Measurements from ENCODE around the gene PIWIL1.

PIWIL1 gene

GRCh38 chr12:130367523-130367922, 29.8 kb downstream of the PIWIL1 start:
- no peak for DNase-seq (ENCODE audit: low read depth, low spot score)
- no peak overlapping the region for H3K27ac ChIP-seq

DNA sequence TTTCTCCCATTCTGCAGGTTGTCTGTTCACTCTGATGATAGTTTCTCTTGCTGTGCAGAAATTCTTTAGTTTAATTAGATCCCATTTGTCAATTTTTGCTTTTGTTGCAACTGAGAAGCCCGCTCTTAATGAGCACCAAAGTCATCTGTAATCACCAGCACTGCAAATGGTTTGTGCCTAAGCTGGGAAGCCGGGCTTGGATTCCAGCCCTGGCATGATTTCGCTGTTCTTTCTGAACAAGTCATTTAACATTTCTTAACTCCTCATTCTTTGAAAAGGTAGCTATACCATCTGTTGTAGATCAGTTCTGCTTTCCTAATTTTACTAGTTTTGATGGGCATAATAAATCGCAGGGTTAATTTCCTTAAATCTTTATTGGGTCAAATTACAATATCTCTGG, 32.1 kb downstream of the PIWIL1 start:
- H3K27ac ChIP-seq, result no peak overlapping the region
- no peak for DNase-seq (ENCODE audit: low read depth, low spot score)

DNA sequence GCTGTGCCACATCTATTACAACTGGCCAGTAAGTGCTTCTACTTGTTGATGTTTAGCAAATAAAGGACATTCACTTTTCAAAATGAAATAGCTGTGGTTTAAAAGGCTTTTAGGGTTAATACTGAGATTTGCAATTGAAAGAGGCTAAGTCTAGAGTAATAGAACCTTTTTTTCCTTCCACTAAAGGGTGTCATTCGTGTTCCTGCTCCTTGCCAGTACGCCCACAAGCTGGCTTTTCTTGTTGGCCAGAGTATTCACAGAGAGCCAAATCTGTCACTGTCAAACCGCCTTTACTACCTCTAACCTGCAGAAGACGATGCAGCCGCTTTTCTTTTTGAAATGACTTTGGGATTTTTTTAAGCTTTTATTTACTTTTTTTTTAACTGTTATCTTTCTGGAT, 33.6 kb downstream of the PIWIL1 start:
- DNase-seq (ENCODE audit: low read depth, low spot score), result no peak
- no peak overlapping the region for H3K27ac ChIP-seq

DNA sequence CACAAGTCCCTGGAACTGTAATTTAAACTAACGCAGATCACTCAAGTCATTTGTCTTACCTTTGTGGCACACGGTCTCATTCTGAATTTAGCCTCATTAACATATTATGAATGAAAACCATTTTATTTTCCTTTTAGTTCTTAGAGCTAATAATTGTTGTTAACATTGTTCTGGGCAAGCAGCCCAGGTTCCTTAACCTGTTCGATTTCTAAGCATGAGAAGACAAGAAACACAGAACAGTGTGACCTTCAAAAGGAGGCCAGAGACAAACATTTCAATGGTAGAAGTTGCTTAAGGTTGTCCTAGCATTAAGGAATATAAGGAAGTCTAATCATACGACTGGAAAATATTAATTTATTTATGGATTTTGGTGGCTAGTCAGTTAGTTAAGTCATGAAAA, 35.2 kb downstream of the PIWIL1 start:
- no peak for DNase-seq (ENCODE audit: low read depth, low spot score)
- no peak overlapping the region for H3K27ac ChIP-seq

DNA sequence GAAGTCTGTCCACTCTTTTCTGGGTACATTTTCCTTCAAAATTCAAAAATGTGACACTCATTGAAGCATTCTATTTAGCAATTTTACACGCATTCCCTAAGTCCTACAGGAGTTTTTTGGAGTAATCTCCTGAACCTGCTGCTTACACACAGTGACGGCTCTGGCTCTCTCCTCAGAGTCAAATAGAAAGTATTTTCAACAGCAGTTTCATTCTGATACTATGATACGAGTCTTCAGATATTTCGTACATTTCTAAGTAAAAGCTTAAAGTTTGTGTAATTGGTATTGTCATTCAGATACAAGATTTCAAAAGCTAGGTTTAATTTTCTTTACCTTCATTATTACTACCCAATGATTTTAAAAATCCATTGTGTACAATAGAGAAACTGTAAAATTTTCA, 36.4 kb downstream of the PIWIL1 start:
- H3K27ac ChIP-seq, result no peak overlapping the region
- DNase-seq (ENCODE audit: low read depth, low spot score), result no peak

DNA sequence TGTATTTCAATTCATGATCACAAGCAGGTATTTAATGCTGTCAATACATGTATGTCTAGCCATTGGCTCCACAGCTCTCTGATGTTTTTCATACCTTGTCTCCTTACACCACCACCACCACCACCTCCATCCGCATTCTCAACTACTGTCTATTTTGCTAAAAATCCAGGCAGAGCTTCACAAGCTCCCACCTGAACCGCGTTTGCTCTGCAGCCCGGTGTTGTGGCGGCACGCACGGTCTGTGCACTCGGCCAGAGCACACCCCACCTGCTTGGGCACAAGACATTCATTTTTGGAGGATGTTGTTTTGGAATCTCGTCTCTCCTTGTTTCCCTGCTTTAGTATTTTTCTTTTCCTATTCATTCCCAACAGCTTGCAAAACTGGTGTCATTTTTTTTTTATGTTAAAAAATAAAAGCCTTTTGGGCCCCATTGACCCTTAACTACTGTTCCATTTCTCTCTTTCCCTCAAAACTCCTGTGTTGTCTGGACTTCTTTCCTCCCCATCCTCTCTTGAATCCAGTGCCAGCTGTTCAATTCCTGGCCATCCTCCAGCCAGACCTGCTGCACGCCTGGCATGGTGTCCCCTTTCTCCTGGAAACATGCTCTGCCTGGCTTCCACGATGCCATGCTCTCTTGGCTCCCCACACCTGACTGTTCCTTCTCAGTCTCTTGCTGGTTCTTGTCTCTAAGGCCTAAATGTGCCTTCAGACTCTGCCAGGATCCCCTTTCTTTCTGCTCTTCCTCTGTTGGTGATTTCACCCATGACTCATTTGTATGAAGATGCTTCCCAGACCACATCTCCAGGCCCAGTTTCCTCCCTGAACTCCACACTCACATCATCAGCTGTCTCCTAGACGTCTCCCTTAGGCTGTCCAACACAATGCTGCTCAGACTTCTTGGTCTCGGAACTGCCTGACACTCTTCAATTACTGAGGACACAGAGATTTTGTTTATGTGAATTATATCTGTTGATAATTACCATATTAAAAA, 37.9 kb downstream of the PIWIL1 start:
- no peak overlapping the region for H3K27ac ChIP-seq
- DNase-seq (ENCODE audit: low read depth, low spot score), result no peak

DNA sequence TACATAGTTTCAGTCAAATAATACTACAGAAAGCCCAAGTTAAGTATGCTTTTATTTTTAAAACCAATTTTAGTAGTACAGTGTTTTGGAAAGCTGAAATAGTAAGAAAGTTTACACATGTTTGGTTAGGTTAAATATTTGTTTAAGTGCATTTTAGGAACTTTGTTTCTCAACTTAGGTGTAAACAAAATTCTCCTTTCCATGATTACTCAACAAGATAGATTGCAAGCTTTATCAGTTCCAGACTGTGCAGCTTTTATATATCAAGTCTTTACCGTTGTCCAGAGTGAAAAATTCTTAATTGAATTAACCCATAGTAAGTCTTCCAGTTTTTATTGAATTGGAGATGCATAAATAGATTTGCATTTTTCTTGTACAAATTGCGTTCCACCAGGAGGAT, 45.1 kb downstream of the PIWIL1 start:
- no peak for DNase-seq (ENCODE audit: low read depth, low spot score)
- no peak overlapping the region for H3K27ac ChIP-seq

DNA sequence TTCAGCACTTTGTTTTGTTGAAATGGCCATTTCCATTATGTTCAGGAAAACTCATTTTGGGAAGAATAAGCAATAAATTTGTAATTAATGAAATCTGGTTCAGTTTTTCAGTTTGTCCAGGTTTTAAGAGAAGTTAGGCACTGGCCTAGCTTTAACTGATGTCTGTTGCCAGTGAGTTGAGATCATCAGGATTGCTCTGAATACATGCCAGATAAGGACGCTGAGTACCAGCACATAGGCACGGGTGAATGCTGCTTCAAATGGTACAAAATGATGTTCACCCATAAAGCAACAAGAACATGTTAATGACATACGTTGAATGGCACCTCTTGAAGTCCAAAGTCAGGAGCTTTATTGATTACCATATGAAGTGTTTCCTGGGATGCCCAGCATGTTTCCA, 46.5 kb downstream of the PIWIL1 start:
- DNase-seq (ENCODE audit: low read depth, low spot score), result no peak
- H3K27ac ChIP-seq, result no peak overlapping the region

- no peak for DNase-seq (ENCODE audit: low read depth, low spot score)
- H3K27ac ChIP-seq, result no peak overlapping the region
Observed at GRCh38 chr12:130385193-130385592, 47.5 kb downstream of the PIWIL1 start.

DNA sequence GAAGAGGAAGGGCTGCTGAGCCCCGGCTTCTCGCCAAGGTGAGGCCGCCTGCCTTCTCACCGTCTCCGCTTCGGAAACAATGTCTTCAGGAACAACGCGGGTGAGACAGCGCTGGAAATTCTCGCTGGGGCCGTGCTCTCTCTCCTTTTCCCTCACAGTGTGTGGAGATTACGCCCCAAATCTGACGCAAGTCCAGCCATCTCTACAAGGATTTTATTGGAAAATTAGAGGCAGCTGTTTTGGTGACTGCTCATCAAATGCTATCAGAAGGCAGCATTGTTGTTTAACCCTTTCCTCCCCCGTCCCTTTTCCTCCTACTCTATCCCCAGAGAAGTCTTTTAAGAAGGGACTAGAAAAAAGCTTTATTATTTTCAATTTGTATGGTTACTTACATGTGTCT, 53.5 kb downstream of the PIWIL1 start:
- no peak overlapping the region for H3K27ac ChIP-seq
- no peak for DNase-seq (ENCODE audit: low read depth, low spot score)

DNA sequence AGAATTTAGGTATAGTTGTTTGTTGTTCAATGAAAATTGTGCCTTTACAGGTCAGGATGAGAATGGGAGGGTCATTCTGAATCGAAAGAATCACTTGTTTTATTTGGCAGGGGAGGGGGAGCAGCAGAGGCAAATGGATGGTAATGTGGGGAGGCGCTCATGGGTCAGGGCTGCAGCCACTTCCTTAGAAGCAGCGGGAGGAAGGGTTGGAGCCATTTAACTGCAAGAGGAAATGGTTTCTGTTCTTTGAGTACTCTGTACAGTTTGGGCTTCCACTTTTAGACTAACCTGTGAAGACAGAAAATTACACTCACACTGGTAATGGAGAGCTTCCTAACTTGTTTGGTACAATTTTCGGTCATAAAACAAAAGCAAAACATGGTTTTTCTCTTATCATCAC, 57.2 kb downstream of the PIWIL1 start:
- no peak overlapping the region for H3K27ac ChIP-seq
- DNase-seq (ENCODE audit: low read depth, low spot score), result no peak

- no peak overlapping the region for H3K27ac ChIP-seq
- DNase-seq (ENCODE audit: low read depth, low spot score), result no peak
Observed at GRCh38 chr12:130396667-130397066, 59.0 kb downstream of the PIWIL1 start.

DNA sequence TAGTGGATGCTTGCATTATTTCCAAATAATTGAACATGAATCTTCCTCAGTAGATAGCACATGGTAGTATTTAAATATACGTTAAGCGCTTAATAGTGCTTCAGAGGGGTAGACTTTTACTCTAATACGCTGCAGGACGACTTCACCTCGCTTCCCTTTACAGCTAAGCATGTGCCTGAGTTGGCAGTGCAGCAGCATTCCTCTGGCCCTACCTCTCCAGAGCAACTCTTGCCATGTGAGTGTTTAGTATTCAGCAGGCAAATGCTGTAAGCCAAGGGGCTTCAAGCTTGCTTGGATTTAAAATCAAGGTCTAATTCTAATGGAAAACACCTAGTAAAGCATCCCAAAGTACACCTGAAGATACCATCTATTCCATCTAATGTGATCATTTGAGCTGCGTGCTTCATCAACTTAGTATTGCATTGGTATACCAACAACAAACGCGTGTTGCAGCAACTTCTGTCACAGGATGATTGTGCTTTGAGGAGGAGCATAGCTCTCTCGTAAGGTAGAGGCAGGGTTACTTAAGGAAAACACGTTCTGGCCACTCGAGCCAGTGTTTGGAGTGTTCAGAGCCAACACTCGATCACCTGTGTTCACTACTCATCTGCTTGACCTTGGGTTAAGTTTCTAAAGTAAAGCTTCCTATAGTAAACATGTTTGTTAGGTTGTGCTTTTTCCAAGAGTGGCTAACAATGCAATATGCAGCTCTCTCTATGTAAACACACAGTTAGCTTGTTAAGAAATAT, 60.6 kb downstream of the PIWIL1 start:
- H3K27ac ChIP-seq, result no peak overlapping the region
- no peak for DNase-seq (ENCODE audit: low read depth, low spot score)

- no peak for DNase-seq (ENCODE audit: low read depth, low spot score)
- H3K27ac ChIP-seq, result no peak overlapping the region
Observed at GRCh38 chr12:130401703-130402102, 64.0 kb downstream of the PIWIL1 start.

GRCh38 chr12:130405332-130405731, 67.6 kb downstream of the PIWIL1 start:
- no peak overlapping the region for H3K27ac ChIP-seq
- DNase-seq (ENCODE audit: low read depth, low spot score), result no peak

- DNase-seq (ENCODE audit: low read depth, low spot score), result no peak
- H3K27ac ChIP-seq, result no peak overlapping the region
Observed at GRCh38 chr12:130412384-130412783, 74.7 kb downstream of the PIWIL1 start.

DNA sequence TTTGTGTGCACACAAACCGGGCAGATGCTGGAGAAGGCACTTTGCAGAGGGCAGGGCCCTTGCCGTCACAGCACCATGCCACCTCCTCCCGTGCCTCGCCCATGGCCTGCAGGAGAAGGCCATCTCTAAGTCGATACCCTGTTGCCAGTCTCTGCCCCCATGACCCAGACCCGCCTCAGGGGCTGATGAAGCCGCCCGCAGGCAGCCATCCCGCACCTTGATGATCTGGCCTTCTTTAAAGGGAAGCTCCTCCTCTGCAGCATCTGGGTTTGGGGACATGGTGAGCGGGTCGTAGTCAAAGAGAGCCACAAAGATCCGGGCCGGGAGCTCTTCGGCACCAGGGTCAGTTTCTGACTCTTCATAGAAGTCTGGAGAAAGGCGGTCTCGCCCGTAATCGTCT, 76.2 kb downstream of the PIWIL1 start:
- DNase-seq (ENCODE audit: low read depth, low spot score), result no peak
- no peak overlapping the region for H3K27ac ChIP-seq

DNA sequence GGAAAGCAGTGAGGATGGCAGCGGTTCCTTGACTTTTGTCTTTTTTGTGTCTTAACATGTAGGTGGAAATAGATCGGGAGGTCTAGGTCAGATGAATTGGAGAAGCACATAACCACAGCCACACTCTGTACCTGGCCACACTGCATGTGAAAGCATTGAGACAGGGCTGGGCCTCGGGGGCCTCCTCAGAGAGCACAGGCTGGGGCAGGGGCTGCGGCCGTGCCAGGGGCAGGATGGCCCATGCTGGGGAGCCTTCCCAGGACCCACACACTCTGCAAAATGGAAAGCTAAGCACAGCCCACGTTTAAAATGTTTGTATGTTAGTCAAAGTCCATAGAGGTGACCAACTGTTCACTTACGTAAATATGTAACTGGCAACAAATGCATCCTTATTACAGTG, 76.7 kb downstream of the PIWIL1 start:
- no peak for DNase-seq (ENCODE audit: low read depth, low spot score)
- no peak overlapping the region for H3K27ac ChIP-seq

GRCh38 chr12:130418251-130418650, 80.6 kb downstream of the PIWIL1 start:
- no peak overlapping the region for H3K27ac ChIP-seq
- DNase-seq (ENCODE audit: low read depth, low spot score), result no peak

- DNase-seq (ENCODE audit: low read depth, low spot score), result no peak
- no peak overlapping the region for H3K27ac ChIP-seq
Observed at GRCh38 chr12:130419116-130419515, 81.4 kb downstream of the PIWIL1 start.

- H3K27ac ChIP-seq, result no peak overlapping the region
- no peak for DNase-seq (ENCODE audit: low read depth, low spot score)
Observed at GRCh38 chr12:130420071-130420470, 82.4 kb downstream of the PIWIL1 start.

Data from epithelial cell of prostate (primary cell).